Activated CD4-positive, alpha-beta T cell treated with anti-CD3 and anti-CD28 coated beads for 4 hours (primary cell): ENCODE data around the gene NECTIN3.

Experiments used
- DNase-seq, 2 donors: peaks; one replicate each; pipeline ENCODE4 v3.0.0-alpha.2; 2020

NECTIN3 gene

GRCh38 chr3:111210866-111211564, 139.4 kb downstream of the NECTIN3 start:
- no peak for DNase-seq

- no peak for DNase-seq
Observed at GRCh38 chr3:111212511-111212910, 140.9 kb downstream of the NECTIN3 start.

- DNase-seq = no peak
Observed at GRCh38 chr3:111215481-111215880, 143.9 kb downstream of the NECTIN3 start.

- no peak for DNase-seq
Observed at GRCh38 chr3:111218615-111219014, 147.0 kb downstream of the NECTIN3 start.

- DNase-seq = no peak
Observed at GRCh38 chr3:111227216-111227615, 155.6 kb downstream of the NECTIN3 start.

GRCh38 chr3:111229301-111229700, 157.7 kb downstream of the NECTIN3 start:
- DNase-seq = no peak

GRCh38 chr3:111236836-111237713, 165.5 kb downstream of the NECTIN3 start:
- DNase-seq = no peak

- DNase-seq = no peak
Observed at GRCh38 chr3:111237946-111238345, 166.3 kb downstream of the NECTIN3 start.

- no peak for DNase-seq
Observed at GRCh38 chr3:111238885-111239284, 167.3 kb downstream of the NECTIN3 start.

- no peak for DNase-seq
Observed at GRCh38 chr3:111241960-111242359, 170.3 kb downstream of the NECTIN3 start.
